Prostate gland (tissue), 2 donors: ENCODE results near the gene CD81. TPM values are rescaled to one million over a fixed set of nuclear protein-coding genes. Genes with fewer than 3 reads are reported as not detected.

Experiments used
- DNase-seq: peaks from one replicate; pipeline ENCODE4 v3.0.0-alpha.2; 2019; ENCODE audit warnings: low spot score
- H3K27ac ChIP-seq, 2 donors: fragments of 200-600 bp; sonication (generic); 2 replicates each; pipeline ENCODE4 v1.5.1; 2017 to 2019
- H3K27me3 ChIP-seq: fragments of 200-600 bp; sonication (generic); replicated peaks from 2 replicates; pipeline ENCODE4 v1.5.1; 2019; ENCODE audit not compliant: insufficient read depth
- H3K36me3 ChIP-seq, 2 donors: fragments of 200-600 bp; sonication (generic); 1 replicate in 1 of 2; 2 replicates in 1 of 2; pipeline versions ENCODE4 v1.5.1 to v1.8.1; 2017 to 2019
- H3K4me1 ChIP-seq: fragments of 200-600 bp; sonication (generic); replicated peaks from 2 replicates; pipeline ENCODE4 v1.5.1; 2019
- H3K4me3 ChIP-seq, 2 donors: fragments of 200-600 bp; sonication (generic); 2 replicates each; pipeline ENCODE4 v1.5.1; 2017 to 2019
- H3K9me3 ChIP-seq: fragments of 200-600 bp; sonication (generic); 2 replicates; pipeline ENCODE4 v1.5.1; 2017
- CTCF ChIP-seq, 4 experiments: fragments of 200-600 bp in 2 of 4; fragments of 450-650 bp in 2 of 4; sonication (generic) in 2 of 4; IDR thresholded peaks; 1 replicate in 3 of 4; 2 replicates in 1 of 4; pipeline ENCODE4 v1.5.1; 2016 to 2019; ENCODE audit warnings: antibody characterized with exemption in 4 of 4, mild to moderate bottlenecking in 2 of 4, moderate library complexity in 2 of 4
- POLR2A ChIP-seq: fragments of 450-650 bp; IDR thresholded peaks from one replicate; pipeline ENCODE4 v1.6.1; 2016; ENCODE audit warnings: antibody characterized with exemption, mild to moderate bottlenecking
- POLR2AphosphoS5 ChIP-seq: sonication (generic); formaldehyde crosslinking; IDR thresholded peaks from one replicate; pipeline ENCODE4 v1.6.1; 2017; ENCODE audit warnings: antibody characterized with exemption
- WGBS: methylation state at CpG from one replicate; pipeline ENCODE4 v1.1.5; 2018; 5-methylcytosine and 5-hydroxymethylcytosine counted together
- intact Hi-C: fragments of 100-400 bp; cut with DNase I; formaldehyde crosslinking; loops from one replicate; pipeline ENCODE4 v1.14.2; 2022
- total RNA-seq, 2 donors: library from RNA; depleted of rRNA; stranded (reverse); fragments of >200 nt; gene quantifications; one replicate each; pipeline ENCODE4 v1.1.0, GENCODE V29; 2016

The CD81 gene
- total RNA-seq, 2 donors from 2014 or later = 472 to 927 TPM

- H3K27ac ChIP-seq = no peak overlapping the region
- H3K27me3 ChIP-seq = no peaks in the 10 kb centered on the region
- DNase-seq = no peak
- TF ChIP-seq CTCF (IDR thresholded peaks at IDR 0.05) = no peak
- no peak for TF ChIP-seq POLR2A
- TF ChIP-seq POLR2AphosphoS5 = no peak
- H3K4me3 ChIP-seq = no peak overlapping the region
- WGBS = 63% methylated on average over 11 of the region's 12 CpGs
- H3K9me3 ChIP-seq = no peaks in the 10 kb centered on the region
- peaks cover 8% of the 10 kb centered on the region for H3K4me1 ChIP-seq
- peaks cover 4 to 15% of the 10 kb centered on the region in 2 donors for H3K36me3 ChIP-seq
- intact Hi-C loops = loop anchor here (5.0 kb wide), 1 partner anchor 97 kb away; no protein-coding TSS in a partner anchor
Observed at GRCh38 chr11:2404735-2405196, 27.7 kb downstream of the CD81 start.

- peaks cover 4 to 15% of the 10 kb centered on the region in 2 donors for H3K36me3 ChIP-seq
- TF ChIP-seq POLR2AphosphoS5 (no peak), CTCF (IDR thresholded peaks at IDR 0.05) (no peak), POLR2A (no peak)
- no peaks in the 10 kb centered on the region for H3K9me3 ChIP-seq
- 83% methylated on average over 14 of the region's 14 CpGs for WGBS
- H3K4me1 ChIP-seq = peaks cover 5% of the 10 kb centered on the region
- no peaks in the 10 kb centered on the region for H3K27me3 ChIP-seq
- no peak for DNase-seq
- H3K4me3 ChIP-seq = no peak overlapping the region
- intact Hi-C loops = no loop called here
- H3K27ac ChIP-seq = no peak overlapping the region
Observed at GRCh38 chr11:2406451-2406850, 29.3 kb downstream of the CD81 start.

GRCh38 chr11:2406878-2407410 is 29.8 kb downstream of the CD81 start:
- peaks cover 4 to 15% of the 10 kb centered on the region in 2 donors for H3K36me3 ChIP-seq
- no peak for DNase-seq
- 76% methylated on average over 24 of the region's 24 CpGs for WGBS

GRCh38 chr11:2408671-2409070 is 31.6 kb downstream of the CD81 start:
- Histone ChIP-seq H3K36me3 (peaks cover 0 to under 1% of the 10 kb centered on the region in 2 donors), H3K27ac (no peak overlapping the region), H3K9me3 (no peaks in the 10 kb centered on the region), H3K27me3 (no peaks in the 10 kb centered on the region), H3K4me3 (no peak overlapping the region), H3K4me1 (no peaks in the 10 kb centered on the region)
- intact Hi-C loops = no loop called here
- no peak for DNase-seq
- 53% methylated on average over 11 of the region's 11 CpGs for WGBS
- TF ChIP-seq POLR2AphosphoS5 = no peak
- no peak for TF ChIP-seq CTCF (IDR thresholded peaks at IDR 0.05)
- TF ChIP-seq POLR2A = no peak

More at GRCh38 chr11:2406878-2407410, 29.8 kb downstream of the CD81 start:
- H3K9me3 ChIP-seq = no peaks in the 10 kb centered on the region
- TF ChIP-seq POLR2AphosphoS5 = no peak
- TF ChIP-seq CTCF (IDR thresholded peaks at IDR 0.05) = no peak
- no peak for TF ChIP-seq POLR2A
- H3K4me1 ChIP-seq = peaks cover under 1% of the 10 kb centered on the region
- no peak overlapping the region for H3K27ac ChIP-seq
- intact Hi-C loops = no loop called here
- H3K4me3 ChIP-seq = no peak overlapping the region
- no peaks in the 10 kb centered on the region for H3K27me3 ChIP-seq

- Histone ChIP-seq H3K4me1 (no peaks in the 10 kb centered on the region), H3K27ac (no peak overlapping the region), H3K9me3 (no peaks in the 10 kb centered on the region), H3K27me3 (no peaks in the 10 kb centered on the region), H3K4me3 (no peak overlapping the region), H3K36me3 (no peaks in the 10 kb centered on the region)
- no peak for DNase-seq
- intact Hi-C loops = no loop called here
- 47% methylated on average over 16 of the region's 16 CpGs for WGBS
- TF ChIP-seq POLR2A (no peak), CTCF (IDR thresholded peaks at IDR 0.05) (no peak), POLR2AphosphoS5 (no peak)
Observed at GRCh38 chr11:2409126-2409525, 32.0 kb downstream of the CD81 start.
